Measurements from ENCODE around the gene FAM227B.
"Not testable (repeated sequence)": the region's sequence is repeated elsewhere in the genome, so short reads cannot be mapped to it uniquely, and the experiment has no call there.

The FAM227B gene, protein sequence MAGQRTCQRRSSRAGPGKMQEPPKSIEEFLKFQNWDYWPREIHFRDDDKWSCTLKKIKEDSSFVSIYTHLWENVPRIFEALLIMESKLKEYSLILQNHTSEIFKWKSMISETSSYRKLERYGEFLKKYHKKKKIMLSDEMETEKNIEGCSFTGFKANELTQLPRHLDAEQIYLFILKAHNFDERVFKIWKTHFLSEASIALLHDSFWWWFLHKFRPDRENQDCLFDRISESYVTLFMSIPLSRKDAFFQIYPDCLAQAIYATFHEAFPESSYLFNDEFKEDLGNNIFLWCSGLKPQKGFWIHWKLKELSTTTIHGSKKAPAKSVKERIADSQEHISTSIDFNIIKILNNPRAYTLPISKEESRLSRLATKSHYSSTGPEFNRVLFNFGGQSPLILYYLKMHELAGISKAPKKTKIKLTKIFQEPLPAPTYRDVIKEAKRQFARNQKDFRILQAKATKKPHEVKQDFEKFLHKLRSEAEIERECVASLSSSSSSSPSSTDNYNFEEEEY

GRCh38 chr15:49620658-49621368 is at the start of gene FAM227B, which contains the start of gene DTWD1:
FAM227B (minus strand) TSS chr15:49620818; CDS start chr15:49615171, 5,647 bp downstream.
DTWD1 (plus strand) TSS chr15:49621048; CDS start chr15:49625168, 4,120 bp downstream.
- DNase-seq, result peak; percentile 87

DNA sequence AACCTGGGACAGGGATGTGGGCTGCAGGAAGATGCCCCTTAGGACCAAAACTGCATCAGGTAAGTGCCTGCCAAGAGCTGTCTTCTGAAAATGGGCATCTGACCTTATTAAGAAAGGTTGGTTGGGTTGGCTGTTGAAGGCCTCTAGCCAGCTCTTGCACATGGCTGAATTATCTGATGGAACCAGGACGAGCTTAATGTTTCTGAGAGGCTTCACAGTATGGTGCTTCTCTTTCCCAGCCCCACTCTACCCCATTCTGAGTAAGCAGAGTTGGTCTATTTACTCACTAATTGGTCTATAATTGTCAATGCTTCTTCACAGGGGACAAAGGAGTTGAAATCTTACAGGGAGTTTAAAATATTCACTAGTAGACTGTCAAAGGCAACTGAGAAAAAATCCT is 48.7 kb upstream of the FAM227B start:
- no peak for DNase-seq

DNA sequence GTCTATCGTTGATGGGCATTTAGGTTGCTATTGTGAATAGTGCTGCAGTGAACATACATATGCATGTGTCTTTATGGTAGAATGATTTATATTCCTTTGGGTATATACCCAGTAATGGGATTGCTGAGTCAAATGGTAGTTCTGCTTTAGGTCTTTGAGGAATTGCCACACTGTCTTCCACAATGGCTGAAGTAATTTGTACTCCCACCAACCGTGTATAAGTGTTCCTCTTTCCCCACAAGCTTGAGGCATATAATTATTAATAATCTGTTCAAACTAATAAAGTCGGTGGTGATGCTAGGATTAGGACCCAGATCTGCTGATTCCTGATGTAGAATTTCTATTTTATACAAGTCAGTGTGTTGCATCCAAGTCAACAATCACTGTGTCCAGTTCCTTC is 45.9 kb upstream of the FAM227B start:
- not testable (repeated sequence) for DNase-seq

DNA sequence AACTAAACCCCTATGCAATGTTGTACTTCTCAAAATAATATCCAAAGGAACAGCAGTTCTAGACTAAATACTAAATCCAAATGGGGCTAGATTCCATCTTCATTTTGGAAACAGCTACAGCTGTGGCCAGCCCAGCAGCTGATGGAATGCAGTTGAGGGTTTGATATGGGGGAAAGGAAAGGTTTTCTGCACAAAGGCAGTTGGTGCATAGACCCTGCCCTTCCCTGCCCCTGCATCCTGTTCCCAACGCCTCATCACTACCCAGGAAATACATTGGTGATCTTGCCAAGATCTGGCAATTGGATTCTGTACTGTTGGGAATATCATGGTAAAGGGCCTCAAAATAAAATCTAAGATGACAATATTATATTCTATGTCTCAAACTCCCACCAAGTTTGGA is 44.1 kb upstream of the FAM227B start:
- DNase-seq, result no peak

- no peak for DNase-seq
These were observed 36.1 kb upstream of the FAM227B start for GRCh38 chr15:49656734-49657133.

- DNase-seq, result no peak
These were observed 32.3 kb upstream of the FAM227B start for GRCh38 chr15:49652922-49653321.

DNA sequence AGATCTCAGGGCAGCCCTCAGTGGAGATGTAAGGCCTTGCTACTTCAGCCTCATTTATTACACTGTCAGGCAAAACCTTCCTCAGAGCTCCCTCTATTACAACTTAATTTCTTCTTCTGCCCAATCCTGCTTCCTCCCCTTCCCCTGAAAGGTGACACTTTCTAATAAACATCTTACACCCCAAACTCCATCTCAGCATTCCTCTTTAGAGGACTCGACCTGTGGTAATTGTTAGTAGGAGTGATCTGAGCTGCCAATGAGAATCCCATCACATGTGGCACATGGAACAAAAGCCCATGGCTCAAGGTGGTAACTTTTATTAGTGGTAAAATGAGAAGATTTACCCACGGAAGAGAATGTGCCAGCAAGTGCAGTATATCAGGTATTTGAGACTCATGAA is 30.1 kb upstream of the FAM227B start:
- DNase-seq, result no peak

GRCh38 chr15:49649987-49650386 is 29.4 kb upstream of the FAM227B start:
- DNase-seq, result no peak

GRCh38 chr15:49646891-49647290 is 26.3 kb upstream of the FAM227B start:
- DNase-seq, result no peak

GRCh38 chr15:49645941-49646340 is 25.3 kb upstream of the FAM227B start:
- DNase-seq, result no peak

DNA sequence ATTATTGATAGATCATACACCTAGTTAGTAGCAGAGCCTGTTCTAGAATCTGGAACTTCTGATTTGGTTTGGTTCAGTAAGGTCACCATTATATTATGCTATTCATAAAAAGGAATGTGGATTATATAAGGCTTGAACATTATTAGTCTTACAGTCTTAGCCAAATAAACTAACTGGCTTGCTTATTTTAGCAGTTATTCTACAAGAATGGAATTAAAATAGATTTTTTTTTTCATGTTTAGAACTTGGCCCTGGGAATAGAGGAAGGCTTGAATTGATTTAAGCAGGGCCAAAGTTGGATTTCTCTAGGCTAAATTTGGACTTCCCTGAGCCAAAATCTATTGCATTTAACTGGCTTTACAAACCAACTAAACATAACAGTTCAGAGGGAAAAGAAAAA is 24.7 kb upstream of the FAM227B start:
- DNase-seq, result no peak

DNA sequence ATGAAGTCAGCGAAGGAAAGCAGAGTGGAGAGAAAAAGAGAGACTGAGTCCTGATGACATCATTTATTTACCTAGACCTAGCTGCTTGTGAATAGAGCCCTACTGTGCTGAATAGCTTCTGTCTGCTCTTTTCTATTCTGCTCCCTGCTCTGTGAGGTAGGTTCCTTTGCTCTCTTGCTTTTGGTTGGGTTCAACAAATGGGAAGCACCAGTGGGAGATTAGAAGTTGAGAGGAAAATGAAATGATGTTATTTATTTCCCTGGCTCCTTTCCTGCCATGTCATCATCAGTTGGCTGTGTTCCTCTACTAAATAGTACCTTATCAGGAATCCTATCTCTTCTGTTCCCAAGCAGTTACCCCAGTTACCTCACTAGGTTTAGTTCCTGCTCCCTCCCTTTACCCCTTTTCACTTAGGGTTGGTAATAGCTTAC is 23.8 kb upstream of the FAM227B start:
- DNase-seq, result no peak

- DNase-seq, result no peak
These were observed 17.2 kb upstream of the FAM227B start for GRCh38 chr15:49637857-49638256.

- DNase-seq, result no peak
These were observed 7.8 kb upstream of the FAM227B start for GRCh38 chr15:49628379-49628778.

- no peak for DNase-seq
These were observed 6.8 kb upstream of the FAM227B start for GRCh38 chr15:49627407-49627877.

- DNase-seq, result no peak
These were observed 4.9 kb upstream of the FAM227B start for GRCh38 chr15:49625460-49626036.

DNA sequence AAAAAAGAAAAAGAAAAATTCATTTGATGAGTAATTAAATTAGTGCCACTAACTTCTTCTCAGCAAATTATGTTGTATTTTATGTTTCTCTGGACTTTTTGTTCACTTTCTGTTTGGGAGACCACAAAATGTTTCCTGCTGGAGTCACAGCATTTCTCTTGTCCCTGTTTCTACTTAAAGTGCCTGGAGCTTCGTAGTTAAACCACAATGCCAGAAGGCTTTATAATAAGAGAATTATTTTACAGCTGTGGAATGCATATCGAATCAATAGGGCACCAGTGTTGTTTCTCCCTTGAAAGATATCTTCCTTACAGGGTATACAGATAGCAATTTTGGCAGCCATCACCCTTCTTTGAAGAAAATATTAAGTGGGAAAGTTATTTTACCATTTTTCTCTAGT is 3.4 kb upstream of the FAM227B start:
- no peak for DNase-seq

- no peak for DNase-seq
These were observed 1.9 kb upstream of the FAM227B start for GRCh38 chr15:49622561-49622960.

DNA sequence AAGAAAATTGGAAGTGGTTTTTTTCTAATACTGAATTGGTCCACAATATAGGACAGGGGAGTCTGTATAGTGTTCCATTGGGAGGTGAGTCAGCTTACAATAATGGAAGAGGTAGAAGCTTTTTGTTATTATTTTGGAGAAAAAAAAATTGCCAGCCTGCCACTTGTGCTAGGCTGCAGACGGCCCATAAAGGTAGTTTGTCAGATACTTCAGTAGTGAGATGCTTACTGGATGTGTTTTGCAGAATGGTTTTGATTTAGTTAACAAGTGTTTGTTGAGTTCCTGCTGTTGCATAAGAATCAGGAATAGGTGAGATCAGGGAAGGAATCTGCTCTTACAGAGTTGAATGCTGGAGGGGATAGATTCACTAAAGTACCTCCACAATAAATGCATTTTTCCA is 1.3 kb upstream of the FAM227B start:
- no peak for DNase-seq

DNA sequence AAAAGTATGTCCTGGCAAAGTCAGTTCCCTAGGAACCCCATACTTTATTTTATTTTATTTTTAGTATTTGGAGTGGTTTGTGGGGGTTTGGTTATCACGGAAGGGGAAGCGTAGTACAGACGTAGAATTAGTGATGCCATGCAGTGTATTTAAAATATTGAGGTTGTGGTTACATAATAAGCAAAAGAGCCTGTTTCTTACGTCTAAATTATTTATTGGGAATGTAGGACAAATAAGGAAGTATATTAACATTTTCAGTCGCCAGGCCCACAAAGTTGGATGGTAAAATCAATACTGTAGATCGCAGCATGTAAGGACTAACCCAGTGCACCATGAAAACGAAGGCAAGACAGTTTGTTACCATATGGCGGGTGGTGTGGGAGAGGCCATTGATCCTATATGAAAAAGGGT is 788 bp upstream of the FAM227B start:
- no peak for DNase-seq

DNA sequence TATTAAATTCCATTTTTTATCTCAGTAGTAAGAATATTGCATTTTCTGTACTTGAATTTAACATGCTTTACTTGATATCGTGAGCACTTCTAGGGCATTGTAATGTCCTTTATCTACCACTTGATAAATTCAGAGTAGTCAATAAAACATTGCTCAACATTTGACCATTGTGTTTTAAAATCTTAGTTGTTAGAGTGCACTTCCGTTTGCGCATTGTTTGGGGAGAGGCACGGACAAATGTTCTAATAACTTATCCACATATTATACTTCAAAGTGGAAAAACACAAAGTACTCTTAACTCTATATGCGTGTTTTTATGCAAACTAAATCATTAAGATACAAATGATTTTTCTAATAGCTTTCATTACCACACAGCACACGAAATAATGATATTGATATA is 419 bp downstream of the FAM227B start:
- DNase-seq, result no peak

DNA sequence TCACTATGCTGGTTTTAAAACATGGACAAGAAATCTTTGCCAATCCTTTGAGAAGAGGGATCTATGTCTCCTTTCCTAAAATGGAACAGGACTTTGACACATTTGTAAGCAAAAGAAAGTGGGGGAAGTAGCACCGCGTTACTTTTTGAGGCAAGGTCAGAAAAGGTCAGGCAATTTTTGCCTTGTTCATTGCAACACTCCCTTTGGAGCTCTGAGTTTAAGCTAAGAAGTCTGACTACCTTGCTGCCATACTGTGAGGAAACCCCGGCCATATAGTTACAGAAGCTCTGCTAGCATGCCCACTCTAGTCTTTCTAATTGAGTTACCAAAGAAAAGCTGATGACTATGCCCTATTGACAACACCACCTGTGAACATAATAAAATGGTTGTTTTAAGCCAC is 1.4 kb downstream of the FAM227B start:
- no peak for DNase-seq

DNA sequence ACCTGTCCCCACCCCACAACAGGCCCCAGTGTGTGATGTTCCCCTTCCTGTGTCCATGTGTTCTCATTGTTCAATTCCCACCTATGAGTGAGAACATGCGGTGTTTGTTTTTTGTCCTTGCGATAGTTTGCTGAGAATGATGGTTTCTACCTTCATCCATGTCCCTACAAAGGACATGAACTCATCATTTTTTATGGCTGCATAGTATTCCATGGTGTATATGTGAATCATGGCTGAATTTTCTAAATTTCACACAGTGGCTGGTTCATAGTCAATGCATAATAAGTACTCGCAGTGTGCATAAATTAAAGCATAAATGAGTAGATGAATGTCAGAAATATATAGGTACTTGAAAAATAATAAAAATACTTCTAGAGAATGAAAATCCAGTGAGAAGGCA is 8.4 kb downstream of the FAM227B start:
- not testable (repeated sequence) for DNase-seq
